AG04449 (cell line): ENCODE results near the gene FOCAD.

Source experiments
- CTCF ChIA-PET: fragments of 350-600 bp; formaldehyde crosslinking; extraction: SDS; loops from one replicate; lab custom pipeline; 2021; ENCODE audit warnings: antibody characterized with exemption; lab: Yijun Ruan, JAX
- POLR2A ChIA-PET: fragments of 400-600, 350-600 bp; formaldehyde crosslinking; extraction: SDS; loops from one replicate; lab custom pipeline; 2020; ENCODE audit warnings: antibody characterized with exemption, inconsistent platforms; lab: Yijun Ruan, JAX
- DNase-seq: peaks from one replicate; pipeline ENCODE4 v3.0.0-alpha.2; 2010; ENCODE audit warnings: low read depth, low spot score
- H3K4me3 ChIP-seq: 2 replicates; pipeline ENCODE4 v1.5.1; 2011; ENCODE audit warnings: low read depth, mild to moderate bottlenecking, control low read depth, low read length
- TF ChIP-seq, protein P1 (sequence below): IDR thresholded peaks from one replicate; pipeline ENCODE4 v1.5.1; 2011; ENCODE audit warnings: mild to moderate bottlenecking, moderate library complexity, low read length, control low read depth, inconsistent platforms; ENCODE audit not compliant: insufficient read depth; ENCODE audit errors: missing control alignments

FOCAD gene

DNA sequence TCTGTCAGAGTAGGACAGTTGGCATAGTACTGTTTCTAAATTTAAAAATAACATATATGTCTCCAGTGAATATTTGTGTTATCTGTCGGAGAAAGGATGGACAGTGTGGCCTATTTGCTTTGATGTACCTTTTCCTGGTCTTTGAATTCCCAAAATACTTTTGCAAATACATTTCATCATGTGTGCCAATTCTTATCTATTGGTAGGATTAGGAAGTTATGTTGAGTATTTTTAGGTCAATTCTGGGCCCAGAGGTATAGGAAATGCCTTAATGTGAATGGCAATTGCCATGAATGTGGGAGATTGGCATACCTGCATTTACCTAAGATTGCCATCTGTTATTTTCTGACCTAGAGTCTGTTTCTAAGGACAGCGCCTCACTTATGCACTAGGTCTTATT lies 5.8 kb downstream of the FOCAD start:
- DNase-seq = no peak
- H3K4me3 ChIP-seq = no peak overlapping the region
- TF ChIP-seq, protein P1, sequence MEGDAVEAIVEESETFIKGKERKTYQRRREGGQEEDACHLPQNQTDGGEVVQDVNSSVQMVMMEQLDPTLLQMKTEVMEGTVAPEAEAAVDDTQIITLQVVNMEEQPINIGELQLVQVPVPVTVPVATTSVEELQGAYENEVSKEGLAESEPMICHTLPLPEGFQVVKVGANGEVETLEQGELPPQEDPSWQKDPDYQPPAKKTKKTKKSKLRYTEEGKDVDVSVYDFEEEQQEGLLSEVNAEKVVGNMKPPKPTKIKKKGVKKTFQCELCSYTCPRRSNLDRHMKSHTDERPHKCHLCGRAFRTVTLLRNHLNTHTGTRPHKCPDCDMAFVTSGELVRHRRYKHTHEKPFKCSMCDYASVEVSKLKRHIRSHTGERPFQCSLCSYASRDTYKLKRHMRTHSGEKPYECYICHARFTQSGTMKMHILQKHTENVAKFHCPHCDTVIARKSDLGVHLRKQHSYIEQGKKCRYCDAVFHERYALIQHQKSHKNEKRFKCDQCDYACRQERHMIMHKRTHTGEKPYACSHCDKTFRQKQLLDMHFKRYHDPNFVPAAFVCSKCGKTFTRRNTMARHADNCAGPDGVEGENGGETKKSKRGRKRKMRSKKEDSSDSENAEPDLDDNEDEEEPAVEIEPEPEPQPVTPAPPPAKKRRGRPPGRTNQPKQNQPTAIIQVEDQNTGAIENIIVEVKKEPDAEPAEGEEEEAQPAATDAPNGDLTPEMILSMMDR = no peak
- CTCF ChIA-PET = no interaction called here
- POLR2A ChIA-PET = no interaction called here

DNA sequence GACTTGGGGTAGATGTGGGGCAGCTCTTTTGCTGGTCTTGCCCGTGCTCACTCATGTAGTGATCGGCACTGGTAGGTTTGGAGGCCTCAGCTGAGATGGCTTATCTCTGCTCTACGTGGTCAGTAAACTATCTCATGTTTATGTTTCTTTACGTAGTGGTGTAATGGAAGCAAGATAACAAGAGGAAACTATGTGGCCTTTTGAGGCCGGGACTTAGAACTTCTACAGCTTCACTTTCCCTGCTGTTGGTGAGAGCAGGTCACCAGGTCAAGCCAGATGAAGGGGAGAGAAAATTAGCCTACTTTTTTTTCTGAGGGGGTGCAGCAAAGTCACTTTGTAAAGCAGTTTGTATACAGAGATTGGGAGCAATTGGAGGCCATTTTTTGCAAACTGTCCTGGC lies 8.5 kb downstream of the FOCAD start:
- TF ChIP-seq, protein P1 = no peak
- CTCF ChIA-PET = interaction anchor here (0.9 kb wide), 1 partner anchor 10 kb away, joined by 3 read pairs; no protein-coding TSS in a partner anchor
- no peak for DNase-seq
- no peak overlapping the region for H3K4me3 ChIP-seq
- POLR2A ChIA-PET = no interaction called here

DNA sequence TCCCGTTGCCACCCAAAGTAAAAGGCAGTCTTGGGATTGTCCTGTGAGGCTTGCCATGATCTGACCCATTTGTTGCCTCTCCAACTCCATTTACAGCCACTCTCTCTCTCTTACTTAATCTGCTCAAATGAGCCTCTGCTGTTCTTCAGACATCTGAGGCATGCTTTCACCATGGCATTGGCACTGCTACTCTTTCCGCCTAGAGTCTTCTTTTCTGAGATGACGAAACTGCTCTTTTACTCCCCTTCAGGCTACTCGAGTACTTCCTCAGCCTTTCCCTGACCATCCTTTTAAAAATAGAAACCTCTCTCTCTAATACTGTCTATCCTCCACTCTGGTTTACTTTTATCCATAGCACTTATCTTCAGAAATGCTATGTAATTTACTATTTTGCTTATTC lies 9.0 kb downstream of the FOCAD start:
- TF ChIP-seq, protein P1 = no peak
- H3K4me3 ChIP-seq = no peak overlapping the region
- no peak for DNase-seq
- ChIA-PET CTCF (interaction anchor here (0.9 kb wide), 1 partner anchor 9 kb away, joined by 3 read pairs; no protein-coding TSS in a partner anchor), POLR2A (no interaction called here)

DNA sequence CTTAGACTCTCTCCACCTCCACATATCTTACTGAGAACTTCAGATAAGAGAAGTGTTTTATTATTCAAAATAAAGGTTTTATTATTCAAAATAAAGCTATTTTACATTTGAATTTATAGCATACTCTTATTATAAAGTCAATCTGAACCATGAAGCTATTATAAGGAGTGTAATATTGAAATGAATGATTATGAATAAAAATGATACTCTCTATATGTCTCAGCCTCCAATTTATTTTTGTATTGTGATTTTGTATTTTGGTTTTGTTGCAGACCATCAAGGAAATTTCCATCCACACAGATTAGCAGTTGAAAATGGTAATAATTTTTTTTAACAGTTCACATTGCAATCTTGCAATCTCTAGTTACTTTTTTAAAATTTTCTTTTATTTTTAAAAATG lies 10.2 kb downstream of the FOCAD start:
- no peak for DNase-seq
- CTCF ChIA-PET = no interaction called here
- TF ChIP-seq, protein P1 = no peak
- no peak overlapping the region for H3K4me3 ChIP-seq
- POLR2A ChIA-PET = no interaction called here

DNA sequence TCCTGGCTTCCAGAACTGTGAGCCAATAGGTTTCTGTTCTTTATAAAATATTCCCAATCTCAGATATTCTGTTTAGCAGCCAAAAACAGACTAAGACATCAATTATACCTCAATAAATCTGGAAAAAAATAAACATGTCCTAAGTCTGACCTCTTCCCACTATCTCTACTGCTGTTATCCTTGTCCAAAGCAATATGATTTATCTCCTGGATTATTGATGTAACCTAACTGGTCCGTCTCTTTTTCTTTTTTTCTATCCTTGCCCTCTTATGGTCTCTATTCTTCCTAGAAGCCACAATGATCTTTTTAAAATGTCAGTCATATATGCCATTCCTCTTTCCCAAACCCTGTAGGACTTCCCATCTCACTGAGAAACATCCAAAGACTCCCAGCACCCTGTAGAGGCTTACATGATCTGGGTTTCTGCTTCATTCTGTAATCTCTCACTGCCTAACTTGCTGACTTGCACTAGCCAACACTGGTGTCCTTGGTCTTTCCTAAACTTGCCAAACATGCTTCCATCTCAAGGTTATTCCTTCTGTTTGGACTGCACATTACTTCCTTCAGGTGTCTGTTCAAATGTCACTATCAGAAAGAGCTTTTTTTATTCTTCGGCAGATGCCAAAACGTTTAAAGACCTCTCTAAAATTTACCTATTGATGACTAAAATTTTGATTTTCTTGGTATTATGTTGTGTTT lies 13.1 kb downstream of the FOCAD start:
- no peak overlapping the region for H3K4me3 ChIP-seq
- no peak for DNase-seq
- ChIA-PET POLR2A (no interaction called here), CTCF (no interaction called here)
- TF ChIP-seq, protein P1 = no peak

DNA sequence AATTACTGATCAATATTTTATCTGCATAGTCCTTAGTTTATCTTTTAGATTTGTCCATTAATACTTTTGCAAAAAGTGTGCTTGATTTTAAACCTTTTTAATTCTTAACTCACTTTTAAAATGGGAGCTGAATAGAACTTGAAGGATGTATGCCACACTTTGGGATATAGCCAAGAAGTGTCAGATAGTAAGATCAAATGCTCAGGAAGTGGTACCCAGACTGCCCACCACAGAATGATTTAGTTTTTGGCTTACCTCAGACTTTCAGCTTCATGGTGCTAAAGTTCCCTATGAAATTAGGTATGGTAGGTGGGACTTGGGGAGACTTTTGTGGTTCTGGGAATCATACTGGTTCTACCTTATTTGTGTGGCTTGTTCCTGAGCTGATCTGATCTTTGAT lies 14.7 kb downstream of the FOCAD start:
- no peak overlapping the region for H3K4me3 ChIP-seq
- no peak for DNase-seq
- TF ChIP-seq, protein P1 = no peak
- ChIA-PET POLR2A (interaction anchor here (0.7 kb wide), 1 partner anchor 32 kb away, joined by 3 read pairs; no protein-coding TSS in a partner anchor), CTCF (interaction anchor here (1.4 kb wide), 1 partner anchor 14 kb away, joined by 3 read pairs; no protein-coding TSS in a partner anchor)
